Mesenteric fat pad (tissue), 1 donor: ENCODE measurements around the gene ELMO2. TPM values are rescaled to one million over a fixed set of nuclear protein-coding genes. Genes with fewer than 3 reads are reported as not detected.

Experiments
- DNase-seq: peaks from one replicate; pipeline ENCODE4 v3.0.0-alpha.2; 2020; ENCODE audit warnings: low spot score
- total RNA-seq: library from RNA; stranded (reverse); fragmentation: NEBNext Ultra II Directional; extraction: Animal tissue kit (Norgen Biotek cat#: 25700); gene quantifications from one replicate; pipeline ENCODE4 v1.2.1, GENCODE V29; 2021
- donor health status: DM: yes; HTN: yes; CAD: no.

ELMO2 gene
- total RNA-seq, 1 donor from 2014 or later, result 62.1 TPM

DNA sequence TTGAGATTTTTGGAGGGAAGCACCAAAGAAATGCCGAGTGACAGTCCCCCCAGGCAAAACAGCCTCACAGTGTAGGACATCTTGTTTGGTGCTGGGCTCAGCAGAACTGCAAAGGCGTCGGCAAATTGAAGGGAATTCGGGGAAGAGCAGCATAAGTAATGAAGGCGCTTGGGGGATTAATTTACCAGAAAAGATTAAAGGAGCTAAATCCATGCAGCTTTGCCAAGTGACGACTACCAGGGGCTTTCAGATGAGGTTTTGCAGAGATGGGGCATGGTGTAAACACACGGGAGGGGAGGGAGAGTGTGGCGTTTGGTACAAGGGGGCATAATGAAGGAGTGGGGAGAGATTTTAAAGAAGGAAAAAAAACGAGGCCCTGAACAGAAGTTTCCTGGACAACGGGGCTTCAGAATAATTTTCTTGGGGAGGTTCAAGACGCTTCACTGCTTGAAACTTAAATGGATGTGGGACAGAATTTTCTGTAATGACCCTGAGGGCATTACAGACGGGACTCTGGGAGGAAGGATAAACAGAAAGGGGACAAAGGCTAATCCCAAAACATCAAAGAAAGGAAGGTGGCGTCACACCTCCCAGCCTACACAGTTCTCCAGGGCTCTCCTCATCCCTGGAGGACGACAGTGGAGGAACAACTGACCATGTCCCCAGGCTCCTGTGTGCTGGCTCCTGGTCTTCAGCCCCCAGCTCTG is 52.8 kb downstream of the ELMO2 start:
- no peak for DNase-seq

DNA sequence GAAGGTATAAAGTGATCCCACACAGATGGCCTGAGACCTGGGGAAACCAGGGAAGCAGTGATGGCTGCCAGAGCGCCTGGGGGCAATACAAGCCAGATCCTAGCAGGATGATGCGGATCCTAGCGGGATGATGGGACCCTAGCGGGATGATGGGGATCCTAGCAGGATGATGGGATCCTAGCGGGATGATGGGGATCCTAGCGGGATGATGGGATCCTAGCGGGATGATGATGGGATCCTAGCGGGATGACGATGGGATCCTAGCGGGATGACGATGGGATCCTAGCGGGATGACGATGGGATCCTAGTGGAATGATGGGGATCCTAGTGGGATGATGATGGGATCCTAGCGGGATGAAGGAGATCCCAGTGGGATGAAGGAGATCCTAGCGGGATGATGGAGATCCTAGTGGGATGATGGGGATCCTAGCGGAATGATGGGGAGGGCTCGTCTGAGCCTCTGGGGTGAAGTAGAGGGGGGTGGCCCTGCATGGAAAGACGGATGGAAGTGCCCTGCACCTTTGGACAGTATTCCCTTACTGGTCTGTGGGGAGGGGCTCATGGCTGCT is 54.0 kb downstream of the ELMO2 start:
- no peak for DNase-seq

DNA sequence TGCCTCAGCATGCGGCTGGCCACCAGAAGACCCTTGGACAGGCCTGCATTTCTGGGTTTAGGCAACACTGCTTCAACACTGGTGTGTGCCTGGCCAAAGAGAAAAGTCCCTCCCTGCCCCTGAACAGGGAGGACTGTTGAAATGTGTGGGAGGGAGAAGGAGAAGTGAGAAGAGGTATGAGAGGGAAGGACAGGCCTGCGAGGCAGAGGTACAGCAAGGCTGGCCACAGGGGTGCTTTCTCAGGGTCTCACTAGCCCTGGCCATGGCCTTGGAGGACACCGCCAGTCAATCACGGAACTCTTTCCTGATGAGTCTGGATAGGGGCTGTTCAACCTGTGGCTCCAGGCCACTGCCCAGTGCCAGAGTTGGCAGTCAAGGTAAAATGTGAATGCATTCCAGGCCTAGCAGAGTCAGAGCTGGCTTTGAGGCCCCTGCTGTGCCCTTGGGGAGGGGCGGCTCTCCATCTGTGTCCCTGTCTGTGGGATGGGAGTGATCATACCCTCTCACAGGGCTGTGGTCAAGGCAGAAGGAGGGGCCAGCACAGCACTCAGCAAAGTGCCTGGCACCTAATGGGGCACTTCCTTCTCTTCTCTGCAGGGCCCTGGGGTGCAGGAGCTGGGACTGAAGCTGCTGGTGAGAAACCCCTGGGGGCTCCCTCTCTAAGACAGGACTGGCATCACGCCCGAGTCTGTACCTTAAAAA is 54.9 kb downstream of the ELMO2 start:
- DNase-seq, result no peak

DNA sequence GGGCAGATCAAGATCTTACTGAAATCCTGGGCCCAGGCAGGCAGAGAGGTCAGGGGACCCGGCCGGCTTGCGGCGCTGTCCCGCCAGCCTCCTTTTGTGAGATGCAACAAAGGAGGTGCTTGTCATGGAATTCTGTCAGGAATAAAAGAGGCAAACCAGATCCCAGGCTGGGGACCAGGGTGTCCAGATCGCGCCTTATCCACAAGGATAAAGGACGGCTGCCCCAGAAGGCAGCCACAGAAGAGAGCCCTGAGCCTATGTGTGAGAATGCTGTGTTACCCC is 55.5 kb downstream of the ELMO2 start:
- DNase-seq, result no peak

DNA sequence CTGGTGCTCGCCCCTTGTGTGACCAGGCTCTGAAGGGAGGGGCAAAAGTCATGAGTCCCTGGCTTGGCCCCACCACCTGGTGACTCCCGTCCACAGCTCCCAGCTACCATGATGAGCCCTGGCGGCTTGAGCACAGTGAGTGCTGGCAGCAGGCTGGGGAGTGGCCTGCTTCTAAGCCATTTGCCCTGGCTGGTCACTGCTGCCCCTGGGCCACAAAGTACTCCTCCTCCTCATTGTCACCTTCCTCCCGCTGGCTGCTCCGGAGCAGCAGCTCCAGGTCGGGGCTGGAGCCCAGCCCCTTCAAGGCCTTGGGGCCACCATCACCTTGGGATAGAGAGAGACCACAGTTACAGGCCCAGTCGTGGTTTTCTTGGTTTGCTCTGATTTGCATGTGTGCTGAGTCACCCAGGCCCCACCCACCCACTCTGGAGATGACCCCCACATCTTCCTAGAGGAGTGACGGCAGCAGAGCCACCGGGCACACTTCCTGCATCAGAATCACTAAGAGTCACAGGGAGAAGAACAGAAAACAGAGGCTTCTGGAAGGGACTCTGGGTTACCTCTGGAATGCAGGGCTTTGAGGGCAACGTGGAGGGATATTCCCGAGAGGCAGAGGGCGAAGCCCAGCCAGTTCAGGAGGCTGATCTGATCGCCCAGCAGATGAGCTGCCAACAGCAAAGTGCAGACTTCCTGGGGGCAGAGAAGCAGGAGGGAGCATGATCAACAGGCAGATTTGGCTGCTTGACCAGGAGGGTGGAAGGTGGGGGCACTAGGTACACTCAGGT is 56.0 kb downstream of the ELMO2 start:
- no peak for DNase-seq

DNA sequence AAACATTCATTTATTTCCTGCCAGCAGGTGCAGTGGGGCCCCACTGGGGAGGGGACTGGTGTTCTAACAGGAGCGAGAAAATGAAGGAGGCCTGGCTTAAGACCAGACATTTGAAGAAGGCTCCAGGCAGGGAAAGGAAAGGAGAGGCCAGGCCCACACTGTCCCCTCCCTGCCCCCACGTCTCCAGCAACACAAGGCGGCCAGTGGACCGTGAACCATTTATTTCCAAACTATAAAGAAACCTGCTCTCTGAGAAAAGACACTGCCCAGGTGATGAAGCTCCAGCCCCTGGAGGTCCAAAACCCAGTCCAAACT is 56.7 kb downstream of the ELMO2 start:
- no peak for DNase-seq

DNA sequence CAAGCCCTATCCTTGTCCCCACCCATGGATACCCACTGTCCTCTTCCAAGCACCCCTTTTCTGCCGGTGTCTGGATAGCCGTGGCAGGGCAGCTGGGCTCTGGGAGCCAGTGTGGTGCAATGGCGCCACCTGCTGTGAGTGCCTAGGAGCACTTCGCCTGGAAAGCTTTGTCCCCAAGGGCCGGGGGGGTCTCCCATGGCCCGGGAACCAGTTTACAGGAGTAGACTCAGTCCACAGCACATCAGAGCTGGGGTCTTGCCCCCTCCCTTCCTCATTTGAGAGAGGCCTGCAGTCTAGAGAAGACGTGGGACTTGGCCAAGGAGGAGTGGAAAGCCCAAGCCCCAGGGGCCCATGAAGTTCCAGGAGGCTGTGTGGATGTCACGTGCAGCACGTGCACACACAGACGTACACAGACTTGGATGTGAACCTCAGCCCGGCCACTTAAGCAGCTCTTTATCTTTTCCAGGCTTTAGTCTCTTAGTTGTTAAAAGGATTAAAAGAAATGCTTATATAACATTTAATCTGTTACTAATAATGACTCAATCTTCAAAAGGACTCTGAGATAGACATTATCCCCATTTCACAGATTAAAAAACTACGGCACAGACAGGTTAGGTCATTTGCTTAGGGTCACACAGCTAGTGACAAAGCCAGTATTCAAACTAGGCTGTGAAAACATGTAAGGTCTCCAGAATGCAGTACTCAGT is 57.2 kb downstream of the ELMO2 start:
- DNase-seq, result no peak

DNA sequence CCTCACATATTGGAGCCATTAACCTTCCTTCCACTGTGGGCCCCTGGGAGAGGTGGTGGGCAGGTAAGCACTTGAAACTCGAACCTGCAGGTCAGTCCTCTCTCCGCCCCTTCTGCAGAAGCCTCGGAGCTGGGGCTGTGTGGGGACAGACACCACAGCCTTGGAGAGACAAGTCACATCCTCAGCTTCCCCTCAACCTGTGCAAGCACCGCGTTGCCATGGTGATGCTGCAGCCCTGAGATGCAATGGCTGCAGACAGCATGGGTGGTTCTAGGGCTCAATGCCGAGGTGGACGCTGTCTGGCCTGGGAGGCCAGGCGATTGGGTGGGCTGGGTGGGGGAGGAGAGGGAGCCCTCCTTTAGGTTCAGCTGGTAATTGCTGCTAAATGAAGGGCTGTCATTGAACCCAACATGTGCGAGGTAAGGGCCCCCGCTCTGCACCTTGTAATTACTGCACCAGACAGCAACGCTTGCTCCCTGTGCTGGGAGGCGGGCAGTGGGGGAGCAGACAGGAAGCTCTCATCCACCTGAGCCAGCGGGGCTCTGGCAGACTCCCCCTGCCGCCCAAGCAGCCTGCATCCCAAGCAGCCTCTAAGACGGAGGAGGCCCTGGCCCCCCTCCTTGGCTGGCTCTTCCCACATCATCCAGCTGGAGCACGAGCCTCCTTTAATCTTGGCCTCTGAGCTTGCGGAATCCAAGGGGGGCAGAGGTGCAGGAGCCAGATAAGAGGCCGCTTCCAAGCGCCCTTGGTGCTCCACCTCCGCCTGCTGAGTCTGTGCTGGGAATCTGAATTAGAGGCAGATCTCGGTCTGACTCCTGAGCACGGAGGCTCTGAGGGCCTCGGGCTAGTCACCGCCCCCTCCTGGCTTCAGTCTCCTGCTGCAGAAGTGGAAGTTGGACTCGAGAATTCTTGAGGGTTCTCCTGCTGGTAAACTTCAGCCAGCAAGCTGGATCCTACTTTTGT is 58.3 kb downstream of the ELMO2 start:
- DNase-seq, result no peak

DNA sequence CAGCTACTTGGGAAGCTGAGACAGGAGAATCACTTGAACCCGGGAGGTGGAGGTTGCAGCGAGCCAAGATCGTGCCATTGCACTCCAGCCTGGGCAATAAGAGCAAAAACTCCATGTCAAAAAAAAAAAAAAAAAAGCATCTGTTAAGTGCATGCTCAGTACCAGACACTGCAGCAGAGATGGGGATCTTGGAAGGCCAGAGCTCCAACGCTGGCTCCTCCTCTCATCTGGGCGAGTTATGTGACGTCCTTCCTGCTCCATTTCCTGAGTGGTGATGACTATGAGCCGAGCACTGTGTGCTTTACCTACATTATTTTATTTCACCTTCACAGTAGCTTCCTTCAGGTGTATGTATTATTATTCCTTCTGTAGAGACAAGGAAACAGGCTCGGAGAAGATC is 59.6 kb downstream of the ELMO2 start:
- no peak for DNase-seq

DNA sequence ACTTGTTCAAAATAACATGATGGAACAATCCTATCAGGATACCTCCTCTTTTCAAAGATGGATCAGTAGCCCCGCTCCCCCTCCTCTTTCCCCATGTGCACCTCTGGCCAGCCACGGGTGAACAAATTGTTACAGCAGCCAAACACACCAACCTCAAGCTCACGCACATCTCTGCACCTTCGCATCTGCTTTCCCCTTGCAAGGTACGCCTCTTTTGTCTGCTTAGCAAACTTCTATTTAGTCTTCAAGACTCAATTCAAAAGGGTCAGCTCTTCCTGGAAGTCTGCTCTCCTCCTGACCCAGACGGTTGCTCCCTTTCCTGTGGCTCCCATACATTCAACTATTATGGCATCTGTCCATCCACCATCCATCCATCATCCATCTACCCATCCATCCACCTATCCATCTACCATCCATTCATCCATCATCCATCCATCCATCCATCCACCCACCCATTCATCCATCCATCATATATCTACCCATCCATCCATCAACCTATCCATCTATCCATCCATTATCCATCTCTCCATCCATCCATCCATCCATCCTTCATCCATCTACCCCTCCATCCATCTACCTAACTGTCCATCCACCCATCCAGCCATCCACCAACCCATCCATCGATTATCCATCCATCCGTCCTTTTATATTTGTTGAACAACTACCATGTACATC is 61.8 kb downstream of the ELMO2 start:
- DNase-seq, result no peak

DNA sequence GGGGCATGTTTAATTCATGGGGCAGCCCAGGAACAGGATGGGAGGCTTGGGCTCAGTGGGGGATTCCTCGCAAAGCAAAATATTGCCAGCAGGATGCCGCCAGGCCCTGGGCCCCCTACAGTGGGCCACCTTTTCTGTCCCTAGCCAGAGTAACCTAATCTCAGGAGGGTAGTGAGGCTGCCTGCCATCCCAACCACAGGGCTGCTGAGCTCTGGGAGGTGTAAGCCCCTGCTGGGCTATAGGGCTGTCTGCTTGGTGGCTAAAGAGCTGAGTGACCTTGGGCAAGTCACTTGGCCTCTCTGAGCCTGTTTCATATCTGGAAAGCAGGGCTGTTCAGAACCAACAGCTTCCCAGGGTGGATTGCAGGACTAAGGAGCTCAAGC is 62.4 kb downstream of the ELMO2 start:
- no peak for DNase-seq

DNA sequence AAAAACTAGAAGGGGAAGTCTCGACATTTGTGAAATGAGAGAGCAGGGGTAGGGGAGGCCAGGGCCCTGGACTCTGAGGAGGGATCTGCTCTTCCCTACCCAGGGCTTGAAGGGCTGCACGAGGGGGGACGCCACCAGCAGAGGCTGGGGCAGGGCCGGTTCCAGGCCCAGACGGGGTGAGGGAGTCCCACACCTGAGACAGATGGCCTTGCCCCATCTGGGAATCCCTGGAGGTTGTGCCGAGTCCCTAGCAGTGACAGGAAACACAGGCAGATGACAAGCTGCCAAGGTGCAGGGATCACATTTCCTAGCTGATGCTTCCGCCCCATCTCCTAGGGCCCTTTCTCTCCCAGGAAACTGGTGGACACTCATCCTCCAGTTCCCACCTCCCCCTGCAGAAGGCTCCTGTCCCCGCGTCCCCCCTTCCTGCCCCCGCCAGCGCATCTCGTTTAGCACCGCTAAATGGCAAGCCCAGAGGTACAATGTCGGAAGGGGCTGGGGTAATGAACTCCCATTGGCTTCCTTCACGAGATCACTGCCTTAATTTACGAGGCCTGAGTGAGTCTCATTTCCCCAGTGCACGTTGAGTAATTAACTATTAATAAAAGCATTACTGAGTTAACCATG is 63.0 kb downstream of the ELMO2 start:
- no peak for DNase-seq

DNA sequence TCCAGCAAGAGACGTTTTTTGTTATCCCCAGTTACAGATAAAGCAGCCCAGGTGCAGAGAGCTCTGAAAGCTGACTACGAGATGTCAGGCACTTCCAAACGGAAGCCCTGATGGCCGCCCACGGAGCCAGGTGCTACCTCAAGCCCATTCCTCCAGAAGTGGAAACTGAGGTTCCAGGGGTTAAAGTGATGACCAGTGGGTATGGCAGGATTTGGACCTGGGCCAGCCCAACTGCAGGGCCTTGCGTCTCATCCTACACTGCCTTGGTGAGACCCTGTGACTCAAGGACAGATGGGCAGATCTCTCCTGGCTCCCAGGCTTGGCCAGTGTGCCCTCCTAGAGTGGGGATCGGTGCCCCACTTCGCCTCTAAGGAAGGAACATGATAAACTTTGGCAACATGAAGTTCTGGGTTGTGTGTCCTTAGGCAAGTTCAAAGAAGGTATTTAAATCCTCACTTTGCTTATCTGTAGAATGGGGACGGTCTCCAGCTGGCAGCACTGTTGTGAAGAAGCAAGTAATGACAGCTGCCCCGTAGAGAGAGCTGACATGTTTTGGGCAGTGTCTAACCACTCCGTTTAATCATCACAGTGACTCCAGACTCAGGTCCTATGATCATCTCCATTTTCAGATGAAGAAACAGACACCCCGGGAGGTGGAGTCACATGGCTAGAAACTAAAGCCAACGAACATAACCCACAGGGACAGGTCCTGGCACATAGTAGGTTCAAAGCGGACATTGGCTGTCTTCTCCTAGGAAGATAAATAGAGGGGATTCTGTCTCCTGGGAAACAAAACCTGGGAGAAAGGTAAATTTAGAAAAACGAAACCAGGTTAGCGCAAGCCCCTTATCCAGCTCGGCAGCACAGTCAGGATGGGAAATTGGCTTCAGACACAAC is 63.7 kb downstream of the ELMO2 start:
- DNase-seq, result no peak

DNA sequence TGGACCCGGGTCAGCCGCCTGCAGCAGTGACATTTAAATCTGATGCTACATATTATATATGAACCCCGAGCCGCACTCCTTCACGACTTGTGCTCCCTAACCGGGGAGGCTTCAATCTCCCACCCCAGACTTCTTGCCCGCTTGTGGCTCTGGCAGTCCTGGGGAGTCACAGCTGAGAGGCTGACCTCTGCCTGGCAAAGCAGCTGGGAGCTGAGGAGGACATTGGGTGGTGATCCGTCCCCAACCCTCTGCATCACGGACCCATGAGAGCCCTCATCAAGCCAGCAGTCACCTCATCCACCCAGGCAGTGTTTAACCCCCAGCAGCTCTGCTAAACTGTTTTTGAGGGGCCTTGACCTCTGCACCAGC is 64.4 kb downstream of the ELMO2 start:
- DNase-seq, result no peak

DNA sequence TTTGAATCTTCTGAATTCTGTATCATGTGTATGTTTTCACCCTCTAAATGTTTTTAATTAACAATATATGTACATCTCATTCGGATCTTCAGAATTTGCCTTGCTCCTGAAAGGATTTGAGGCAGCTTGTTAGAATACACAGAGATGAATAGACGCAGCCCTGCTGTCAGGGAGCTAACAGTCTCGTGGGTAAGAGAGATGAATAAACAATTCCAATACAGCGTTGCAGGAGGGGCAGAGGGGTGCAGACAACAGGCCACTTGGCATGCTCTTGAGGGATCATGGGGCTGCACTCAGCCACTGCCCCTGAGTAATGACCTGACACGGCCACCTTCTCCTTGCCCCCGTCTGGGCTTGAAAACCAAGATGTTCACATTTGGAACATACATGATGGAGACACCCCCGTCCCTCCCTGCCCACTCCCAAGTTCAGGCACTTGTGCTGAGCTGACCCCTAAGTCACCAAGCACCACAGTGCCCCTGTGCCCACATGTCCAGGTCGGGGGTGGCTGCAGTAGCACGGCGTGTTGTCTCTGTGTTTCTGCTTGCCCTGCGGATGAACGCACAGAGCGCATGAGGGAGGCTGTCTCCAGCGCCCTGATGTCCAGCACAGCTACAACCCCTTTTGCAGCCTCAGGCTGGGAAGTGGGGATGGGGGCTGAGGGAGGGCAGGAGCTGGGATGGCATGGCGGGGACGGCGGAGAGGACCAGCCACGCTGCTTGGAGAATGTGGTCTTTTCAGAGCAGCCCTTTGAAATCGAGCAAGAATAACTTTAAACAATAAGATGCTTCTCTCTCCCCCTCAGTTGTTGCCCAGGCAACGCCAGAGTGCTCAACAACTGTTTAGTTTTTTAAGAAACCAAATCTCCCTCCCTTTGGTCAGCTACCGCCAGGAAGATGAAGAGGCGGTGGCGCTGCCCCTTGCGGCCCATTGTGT is 65.1 kb downstream of the ELMO2 start:
- DNase-seq, result no peak

DNA sequence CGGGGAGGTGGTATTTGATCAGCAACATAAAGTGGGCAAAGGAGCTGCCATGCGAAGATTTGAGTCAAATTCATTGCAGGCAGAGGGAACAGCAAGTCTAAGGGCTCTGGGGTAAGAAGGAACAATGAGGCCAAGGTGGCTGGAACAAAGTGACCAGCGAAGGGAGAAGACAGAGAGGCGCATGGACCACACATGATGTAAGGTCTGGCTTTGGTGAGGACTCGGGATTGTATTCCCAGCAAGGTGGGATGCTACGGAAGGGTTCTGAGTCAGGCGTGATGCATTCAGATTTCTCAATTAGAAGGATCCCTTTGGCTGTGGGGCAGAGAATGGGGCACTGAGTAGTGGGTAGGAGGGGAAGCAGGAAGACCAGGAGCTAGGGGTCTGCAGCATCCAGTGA is 67.4 kb downstream of the ELMO2 start:
- DNase-seq, result no peak

DNA sequence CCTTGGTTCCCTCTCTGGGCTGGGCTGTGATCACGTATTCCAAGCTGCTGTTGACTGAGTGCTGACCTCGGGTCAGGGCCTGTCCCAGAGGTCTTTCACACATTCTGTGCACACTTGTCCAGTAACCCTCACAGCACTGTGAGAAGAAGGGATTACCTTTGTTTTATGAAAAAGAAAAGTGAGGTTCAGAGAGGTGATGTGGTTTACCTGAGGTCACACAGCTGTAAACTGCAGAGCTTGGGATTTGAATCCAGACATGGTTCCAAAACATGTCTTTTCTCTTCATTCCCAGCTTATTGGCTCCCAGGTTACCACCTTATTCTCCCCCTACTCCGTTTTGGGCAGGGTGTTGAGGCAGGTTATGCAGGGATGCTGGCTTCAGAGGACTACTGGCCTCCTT is 69.7 kb downstream of the ELMO2 start:
- no peak for DNase-seq
